GM18909 (cell line): ENCODE measurements around the gene LAMA1.

Experiments
- ATAC-seq: cut with Tn5 transposase; IDR thresholded peaks from one replicate; pipeline ENCODE4 v1.9.1; 2021; ENCODE audit warnings: mild to moderate bottlenecking; ENCODE audit not compliant: unreplicated experiment, poor library complexity

The LAMA1 gene

GRCh38 chr18:7116001-7116730 lies 1.4 kb downstream of the LAMA1 start:
- ATAC-seq, result no peak

GRCh38 chr18:7112936-7113335 lies 4.7 kb downstream of the LAMA1 start:
- ATAC-seq, result no peak

GRCh38 chr18:7111134-7111533 lies 6.5 kb downstream of the LAMA1 start:
- no peak for ATAC-seq

GRCh38 chr18:7105943-7106342 lies 11.7 kb downstream of the LAMA1 start:
- no peak for ATAC-seq

GRCh38 chr18:7105268-7105667 lies 12.3 kb downstream of the LAMA1 start:
- no peak for ATAC-seq

GRCh38 chr18:7104649-7105048 lies 12.9 kb downstream of the LAMA1 start:
- ATAC-seq, result no peak

GRCh38 chr18:7102131-7102530 lies 15.5 kb downstream of the LAMA1 start:
- no peak for ATAC-seq

- ATAC-seq, result no peak
Measured at GRCh38 chr18:7096838-7097237, 20.8 kb downstream of the LAMA1 start.

- no peak for ATAC-seq
Measured at GRCh38 chr18:7094427-7094826, 23.2 kb downstream of the LAMA1 start.

- ATAC-seq, result no peak
Measured at GRCh38 chr18:7090771-7091170, 26.8 kb downstream of the LAMA1 start.

GRCh38 chr18:7089369-7089768 lies 28.2 kb downstream of the LAMA1 start:
- ATAC-seq, result no peak

- ATAC-seq, result no peak
Measured at GRCh38 chr18:7084080-7085065, 33.2 kb downstream of the LAMA1 start.

- ATAC-seq, result no peak
Measured at GRCh38 chr18:7082671-7083070, 34.9 kb downstream of the LAMA1 start.

- ATAC-seq, result no peak
Measured at GRCh38 chr18:7079231-7079630, 38.4 kb downstream of the LAMA1 start.

- ATAC-seq, result no peak
Measured at GRCh38 chr18:7072593-7072992, 45.0 kb downstream of the LAMA1 start.

GRCh38 chr18:7071600-7071999 lies 46.0 kb downstream of the LAMA1 start:
- ATAC-seq, result no peak

GRCh38 chr18:7070466-7070865 lies 47.1 kb downstream of the LAMA1 start:
- ATAC-seq, result no peak

- ATAC-seq, result no peak
Measured at GRCh38 chr18:7068871-7069590, 48.6 kb downstream of the LAMA1 start.

- no peak for ATAC-seq
Measured at GRCh38 chr18:7066965-7067555, 50.5 kb downstream of the LAMA1 start.

- no peak for ATAC-seq
Measured at GRCh38 chr18:7065736-7066135, 51.9 kb downstream of the LAMA1 start.
